HepG2 (cell line): ENCODE results near the gene CTU2.

Experiments used
- AKAP8 ChIP-seq: sonication (generic); formaldehyde crosslinking; IDR thresholded peaks from 2 replicates; pipeline ENCODE4 v1.5.1; 2020; ENCODE audit warnings: mild to moderate bottlenecking, missing genetic modification reagents
- BCLAF1 ChIP-seq: fragments of 450-650 bp; IDR thresholded peaks from 2 replicates; pipeline ENCODE4 v1.6.1; 2017; ENCODE audit warnings: mild to moderate bottlenecking
- POLR2A ChIP-seq, 2 experiments: IDR thresholded peaks; 2 replicates each; pipeline ENCODE4 v1.6.1; 2011; ENCODE audit warnings: low read depth in 2 of 2, low read length in 2 of 2, mild to moderate bottlenecking in 1 of 2, moderate library complexity in 1 of 2; ENCODE audit not compliant: insufficient read depth in 1 of 2
- ZBTB3 ChIP-seq: sonication (generic); formaldehyde crosslinking; IDR thresholded peaks from 2 replicates; pipeline ENCODE4 v1.4.0; 2020; ENCODE audit warnings: low read depth, mild to moderate bottlenecking, moderate library complexity, missing genetic modification reagents, borderline replicate concordance
- ZNF782 ChIP-seq: sonication (generic); formaldehyde crosslinking; IDR thresholded peaks from 2 replicates; pipeline ENCODE4 v1.4.0; 2020; ENCODE audit warnings: missing genetic modification reagents, mild to moderate bottlenecking, borderline replicate concordance
- TF ChIP-seq, protein P1 (sequence below): sonication (generic); formaldehyde crosslinking; IDR thresholded peaks from 2 replicates; pipeline ENCODE4 v1.4.0; 2020; ENCODE audit warnings: mild to moderate bottlenecking, missing genetic modification reagents
- TF ChIP-seq, protein P2 (sequence below), 2 experiments: fragments of 450-650 bp in 1 of 2; sonication (generic) in 1 of 2; formaldehyde crosslinking in 1 of 2; IDR thresholded peaks; 2 replicates each; pipeline versions ENCODE4 v1.6.1 to v1.8.0; 2016 to 2022; ENCODE audit warnings: antibody characterized with exemption in 1 of 2, mild to moderate bottlenecking in 1 of 2, missing genetic modification reagents in 1 of 2

DNA sequence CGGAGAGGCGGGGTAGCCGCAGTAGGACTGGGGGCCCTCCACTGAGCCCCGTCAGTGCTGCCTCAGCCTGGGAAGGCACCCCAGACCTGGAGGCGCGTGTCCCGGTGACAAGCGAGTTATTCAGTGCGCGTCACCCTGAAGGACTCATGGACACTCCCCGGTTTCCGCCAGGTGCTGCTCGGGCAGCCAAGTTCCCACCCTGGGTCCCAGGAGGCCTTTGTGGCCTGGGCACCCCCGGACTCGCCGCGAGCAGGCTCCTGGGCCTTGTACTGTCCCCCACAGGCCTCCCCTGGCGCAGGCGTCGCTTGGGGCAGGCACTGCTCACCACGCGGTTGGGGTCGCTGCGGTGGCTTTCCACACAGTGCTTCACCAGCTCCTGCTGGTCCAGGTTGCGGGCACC is 7.7 kb upstream of the CTU2 start:
- TF ChIP-seq, protein P1, sequence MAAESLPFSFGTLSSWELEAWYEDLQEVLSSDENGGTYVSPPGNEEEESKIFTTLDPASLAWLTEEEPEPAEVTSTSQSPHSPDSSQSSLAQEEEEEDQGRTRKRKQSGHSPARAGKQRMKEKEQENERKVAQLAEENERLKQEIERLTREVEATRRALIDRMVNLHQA: no peak
- TF ChIP-seq ZNF782 (CRISPR knock-in tag) (no peak), ZBTB3 (CRISPR knock-in tag) (no peak), POLR2A (IDR thresholded peaks at IDR 0.05; ENCODE audit: insufficient read depth in 1 of 2, low read depth in 2 of 2, low read length in 2 of 2) (no peak), AKAP8 (CRISPR knock-in tag) (no peak), BCLAF1 (no peak)
- TF ChIP-seq, protein P2, sequence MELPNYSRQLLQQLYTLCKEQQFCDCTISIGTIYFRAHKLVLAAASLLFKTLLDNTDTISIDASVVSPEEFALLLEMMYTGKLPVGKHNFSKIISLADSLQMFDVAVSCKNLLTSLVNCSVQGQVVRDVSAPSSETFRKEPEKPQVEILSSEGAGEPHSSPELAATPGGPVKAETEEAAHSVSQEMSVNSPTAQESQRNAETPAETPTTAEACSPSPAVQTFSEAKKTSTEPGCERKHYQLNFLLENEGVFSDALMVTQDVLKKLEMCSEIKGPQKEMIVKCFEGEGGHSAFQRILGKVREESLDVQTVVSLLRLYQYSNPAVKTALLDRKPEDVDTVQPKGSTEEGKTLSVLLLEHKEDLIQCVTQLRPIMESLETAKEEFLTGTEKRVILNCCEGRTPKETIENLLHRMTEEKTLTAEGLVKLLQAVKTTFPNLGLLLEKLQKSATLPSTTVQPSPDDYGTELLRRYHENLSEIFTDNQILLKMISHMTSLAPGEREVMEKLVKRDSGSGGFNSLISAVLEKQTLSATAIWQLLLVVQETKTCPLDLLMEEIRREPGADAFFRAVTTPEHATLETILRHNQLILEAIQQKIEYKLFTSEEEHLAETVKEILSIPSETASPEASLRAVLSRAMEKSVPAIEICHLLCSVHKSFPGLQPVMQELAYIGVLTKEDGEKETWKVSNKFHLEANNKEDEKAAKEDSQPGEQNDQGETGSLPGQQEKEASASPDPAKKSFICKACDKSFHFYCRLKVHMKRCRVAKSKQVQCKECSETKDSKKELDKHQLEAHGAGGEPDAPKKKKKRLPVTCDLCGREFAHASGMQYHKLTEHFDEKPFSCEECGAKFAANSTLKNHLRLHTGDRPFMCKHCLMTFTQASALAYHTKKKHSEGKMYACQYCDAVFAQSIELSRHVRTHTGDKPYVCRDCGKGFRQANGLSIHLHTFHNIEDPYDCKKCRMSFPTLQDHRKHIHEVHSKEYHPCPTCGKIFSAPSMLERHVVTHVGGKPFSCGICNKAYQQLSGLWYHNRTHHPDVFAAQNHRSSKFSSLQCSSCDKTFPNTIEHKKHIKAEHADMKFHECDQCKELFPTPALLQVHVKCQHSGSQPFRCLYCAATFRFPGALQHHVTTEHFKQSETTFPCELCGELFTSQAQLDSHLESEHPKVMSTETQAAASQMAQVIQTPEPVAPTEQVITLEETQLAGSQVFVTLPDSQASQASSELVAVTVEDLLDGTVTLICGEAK (IDR thresholded peaks at IDR 0.05): no peak
- TF ChIP-seq, protein P2 (CRISPR knock-in tag; IDR thresholded peaks at IDR 0.05): no peak
